GM19043 (cell line): ENCODE measurements around the gene KY.

Experiments used
- ATAC-seq: cut with Tn5 transposase; IDR thresholded peaks from one replicate; pipeline ENCODE4 v1.9.1; 2021; ENCODE audit warnings: low read depth; ENCODE audit not compliant: unreplicated experiment

The KY gene

GRCh38 chr3:134647902-134648760 is 2.7 kb downstream of the KY start:
- no peak for ATAC-seq

GRCh38 chr3:134646086-134646485 is 4.7 kb downstream of the KY start:
- ATAC-seq = no peak

DNA sequence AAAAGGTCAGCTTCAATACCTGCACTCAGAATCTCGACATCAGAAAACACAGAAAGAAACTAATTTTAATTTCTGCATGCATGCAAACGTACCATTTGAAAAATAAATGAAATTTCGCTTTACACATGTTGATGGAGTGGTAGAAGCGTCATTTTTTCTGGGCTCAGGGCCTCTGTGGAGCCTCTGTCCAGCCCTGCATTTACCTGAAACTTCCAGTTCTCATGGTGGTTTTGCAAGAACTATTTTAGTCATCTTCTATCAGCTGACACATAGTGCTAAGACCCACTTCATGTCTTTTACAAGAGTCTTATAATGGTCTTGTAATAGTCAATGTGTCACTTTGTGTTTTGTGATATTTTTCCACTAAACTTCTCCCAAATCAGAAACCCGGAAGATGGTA is 5.3 kb downstream of the KY start:
- no peak for ATAC-seq

- no peak for ATAC-seq
Observed at GRCh38 chr3:134644731-134645514, 5.9 kb downstream of the KY start.

GRCh38 chr3:134643150-134643675 is 7.6 kb downstream of the KY start:
- no peak for ATAC-seq

DNA sequence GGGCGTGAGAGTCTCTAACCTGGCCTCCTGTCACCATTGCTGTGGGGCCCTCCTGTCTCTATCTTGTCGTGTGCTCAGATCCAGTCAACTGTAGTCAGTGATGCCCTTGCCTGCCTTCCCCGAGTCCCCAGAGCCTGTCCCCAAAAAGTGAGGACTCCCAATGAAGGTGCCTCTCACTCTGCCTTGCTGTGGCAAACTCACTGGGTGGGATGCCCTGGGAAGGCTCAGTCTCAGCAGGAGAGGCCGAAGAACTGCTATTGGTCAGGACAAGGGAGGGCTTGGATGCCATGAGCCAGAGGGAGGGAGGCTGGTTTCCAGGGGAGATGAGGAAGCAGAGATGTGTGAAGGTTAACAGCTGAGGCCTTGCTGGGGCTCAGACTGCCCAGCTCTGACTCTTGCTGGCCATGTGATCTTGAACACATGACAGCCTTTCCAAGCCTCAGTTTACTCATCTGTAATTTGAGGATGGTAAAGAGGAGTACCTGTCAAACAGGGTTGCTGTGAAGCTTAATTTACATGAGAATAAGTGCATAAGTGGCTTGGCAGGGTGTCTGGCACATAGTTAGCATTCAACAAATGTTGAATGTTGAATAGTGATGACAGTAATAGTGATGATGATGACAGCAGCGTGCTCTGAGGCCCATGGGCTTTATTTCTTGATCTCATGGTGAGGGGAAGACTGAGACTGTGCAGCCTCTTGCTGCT is 8.2 kb downstream of the KY start:
- ATAC-seq = no peak

GRCh38 chr3:134641671-134642300 is 9.0 kb downstream of the KY start:
- no peak for ATAC-seq

- no peak for ATAC-seq
Observed at GRCh38 chr3:134640872-134641470, 9.9 kb downstream of the KY start.

- ATAC-seq = no peak
Observed at GRCh38 chr3:134640378-134640777, 10.4 kb downstream of the KY start.

GRCh38 chr3:134638385-134639030 is 12.3 kb downstream of the KY start:
- ATAC-seq = no peak

GRCh38 chr3:134636406-134636805 is 14.4 kb downstream of the KY start:
- no peak for ATAC-seq

DNA sequence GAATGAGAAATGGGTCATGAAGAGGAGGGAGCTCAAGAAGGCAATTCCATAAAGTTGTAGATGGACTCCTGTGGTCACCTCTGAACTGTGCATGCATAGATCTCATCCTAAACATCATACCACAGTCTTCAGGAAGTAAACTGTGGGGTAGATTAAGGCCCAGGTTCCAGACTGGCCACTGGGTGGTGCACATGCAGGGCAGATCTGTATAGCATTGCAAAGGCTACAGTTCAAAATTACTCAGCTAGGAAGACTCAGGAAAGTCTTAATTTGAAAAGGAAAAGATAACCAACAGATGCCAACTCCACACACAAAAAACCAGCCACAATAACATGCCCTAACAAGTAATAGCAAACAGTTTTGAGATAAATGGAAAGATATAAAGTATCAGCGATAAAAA is 20.3 kb downstream of the KY start:
- ATAC-seq = no peak

- ATAC-seq = no peak
Observed at GRCh38 chr3:134628884-134629283, 21.9 kb downstream of the KY start.

DNA sequence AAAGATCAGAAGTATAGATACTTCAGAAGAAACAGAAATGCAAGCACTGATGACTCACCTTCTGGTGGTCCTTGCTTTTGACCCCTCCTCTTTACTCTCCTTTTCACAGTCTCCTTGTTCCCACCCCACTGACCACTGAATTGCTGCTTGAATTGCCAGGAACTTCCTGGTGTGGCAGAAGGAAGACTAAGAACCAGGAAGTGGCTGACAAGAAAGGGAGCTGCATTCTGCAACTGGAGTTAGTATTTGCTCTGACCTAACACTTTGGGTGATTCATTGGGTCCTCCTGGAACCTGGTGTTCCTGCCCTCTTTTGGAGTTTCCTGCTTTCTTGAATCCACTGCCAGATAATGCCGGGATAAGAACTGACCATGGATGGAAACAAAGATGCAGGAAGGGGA is 23.0 kb downstream of the KY start:
- ATAC-seq = no peak

GRCh38 chr3:134625885-134626741 is 24.7 kb downstream of the KY start:
- ATAC-seq = no peak

- ATAC-seq = no peak
Observed at GRCh38 chr3:134625462-134625861, 25.4 kb downstream of the KY start.

- no peak for ATAC-seq
Observed at GRCh38 chr3:134624537-134625287, 26.1 kb downstream of the KY start.

GRCh38 chr3:134623615-134624245 is 27.1 kb downstream of the KY start:
- no peak for ATAC-seq
